Body of pancreas (tissue), 4 donors: ENCODE measurements around the gene SUMF2. TPM values are rescaled to one million over a fixed set of nuclear protein-coding genes. Genes with fewer than 3 reads are reported as not detected.
A peak's percentile ranks its signal among the peaks of the same experiment; 100 is the strongest.
"Not testable (repeated sequence)": the region's sequence is repeated elsewhere in the genome, so short reads cannot be mapped to it uniquely, and the experiment has no call there.

Experiments
- ATAC-seq: fragments of 150-250 bp; one replicate; pipeline ENCODE4 v1.9.1; 2016
- DNase-seq, 4 donors: peaks; one replicate each; pipeline ENCODE4 v3.0.0-alpha.2; 2019
- H3K27ac ChIP-seq, 4 donors: fragments of 200-600 bp; sonication (generic); 1 replicate in 3 of 4; 2 replicates in 1 of 4; pipeline versions ENCODE4 v1.5.1 to v1.6.1; 2016 to 2019; ENCODE audit warnings: mild to moderate bottlenecking in 1 of 4, mixed read lengths in 1 of 4, moderate library complexity in 1 of 4
- H3K27me3 ChIP-seq, 2 donors: fragments of 200-600 bp; sonication (generic); one replicate each; pipeline ENCODE4 v1.6.0; 2016; ENCODE audit warnings: mild to moderate bottlenecking in 1 of 2
- H3K36me3 ChIP-seq, 2 donors: fragments of 200-600 bp; sonication (generic); replicated peaks in 1 of 2; 2 replicates each; pipeline ENCODE4 v1.5.1; 2016; ENCODE audit warnings: low read depth in 2 of 2; ENCODE audit not compliant: insufficient read depth in 1 of 2
- H3K4me1 ChIP-seq: fragments of 200-600 bp; sonication (generic); one replicate; pipeline ENCODE4 v1.6.0; 2016
- H3K4me3 ChIP-seq, 2 donors: fragments of 200-600 bp; sonication (generic); 1 replicate in 1 of 2; 2 replicates in 1 of 2; pipeline ENCODE4 v1.5.1; 2016 to 2019
- H3K9me3 ChIP-seq, 3 donors: fragments of 200-600 bp; sonication (generic); 1 replicate in 2 of 3; 2 replicates in 1 of 3; pipeline ENCODE4 v1.5.1; 2016
- POLR2A ChIP-seq, 3 donors: fragments of 450-650 bp; IDR thresholded peaks; one replicate each; pipeline ENCODE4 v1.6.1; 2016; ENCODE audit warnings: antibody characterized with exemption in 3 of 3, mild to moderate bottlenecking in 2 of 3
- WGBS, 2 donors: methylation state at CpG; one replicate each; pipeline ENCODE4 v1.1.5; 2017; 5-methylcytosine and 5-hydroxymethylcytosine counted together
- intact Hi-C: fragments of 100-400 bp; cut with DNase I; formaldehyde crosslinking; loops from one replicate; pipeline ENCODE4 v1.15.1; 2023
- total RNA-seq, 2 donors: library from RNA; depleted of rRNA; stranded (reverse); fragments of >200 nt; gene quantifications; one replicate each; pipeline ENCODE4 v1.1.0, GENCODE V29; 2016
- TF ChIP-seq, protein P1 (sequence below), 7 experiments: fragments of 450-650 bp in 4 of 7; fragments of 200-600 bp in 3 of 7; sonication (generic) in 3 of 7; IDR thresholded peaks; one replicate each; pipeline ENCODE4 v1.5.1; 2016 to 2019; ENCODE audit warnings: antibody characterized with exemption in 7 of 7

The SUMF2 gene
- total RNA-seq, 2 donors from 2014 or later = 105 to 143 TPM

DNA sequence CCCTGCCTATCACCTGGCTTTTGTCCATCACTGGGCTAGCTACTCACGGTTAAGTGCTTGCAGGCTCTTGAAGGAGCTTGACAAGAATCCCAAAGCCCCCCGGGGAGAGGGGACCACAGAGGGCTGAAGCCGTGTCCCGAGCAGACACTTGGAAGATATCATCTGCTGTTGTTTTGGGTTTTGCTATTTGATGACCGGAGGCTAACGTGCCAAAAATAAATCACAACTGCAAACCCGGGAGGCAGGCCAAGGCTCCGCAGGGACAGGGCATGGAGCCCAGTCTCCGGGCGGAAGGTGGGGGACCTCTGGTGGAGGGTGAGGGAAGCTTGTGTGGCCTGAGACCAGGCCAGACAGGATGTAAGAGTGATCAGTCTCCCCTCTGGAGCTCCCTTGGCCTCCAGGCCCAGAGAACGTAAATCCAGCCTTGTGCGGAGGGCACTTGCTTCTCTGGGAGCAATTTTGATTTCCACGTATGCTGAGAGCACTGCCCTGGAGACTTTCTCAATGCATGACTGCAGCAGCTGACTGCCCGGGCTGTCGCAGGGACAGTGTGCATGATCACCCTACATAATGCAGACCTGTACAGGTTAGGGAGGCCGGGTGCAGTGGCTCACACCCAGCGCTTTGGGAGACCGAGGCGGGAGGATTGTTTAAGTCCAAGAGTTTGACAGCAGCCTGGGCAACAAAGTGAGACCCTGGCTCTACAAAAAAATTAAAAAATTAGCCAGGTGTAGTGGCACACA lies 28.9 kb downstream of the SUMF2 start, which contains the start of gene PHKG1:
PHKG1 (minus strand) TSS at position 164 of the 743 bp plus-strand sequence. CDS start 4,011 bp downstream, outside the sequence.
- no peak within 1 kb of the TSS for H3K4me3 ChIP-seq
- H3K9me3 ChIP-seq = no peaks in the 10 kb centered on the region
- peak within 1 kb of the TSS in 3 of 4 donors; percentile 4 to 59 (median 42) for H3K27ac ChIP-seq
- 25 to 27% methylated on average over 5 to 19 of the region's 19 CpGs for WGBS, 2 donors
- ATAC-seq = peak; percentile 90
- DNase-seq = peak; percentile 82 to 89 (median 88)
- peaks cover 25% of the 10 kb centered on the region for H3K4me1 ChIP-seq
- intact Hi-C loops = no loop called here
- no peaks in the 10 kb centered on the region for H3K36me3 ChIP-seq
- no peaks in the 10 kb centered on the region for H3K27me3 ChIP-seq
- no peak for TF ChIP-seq POLR2A (IDR thresholded peaks at IDR 0.05)
- TF ChIP-seq, protein P1, sequence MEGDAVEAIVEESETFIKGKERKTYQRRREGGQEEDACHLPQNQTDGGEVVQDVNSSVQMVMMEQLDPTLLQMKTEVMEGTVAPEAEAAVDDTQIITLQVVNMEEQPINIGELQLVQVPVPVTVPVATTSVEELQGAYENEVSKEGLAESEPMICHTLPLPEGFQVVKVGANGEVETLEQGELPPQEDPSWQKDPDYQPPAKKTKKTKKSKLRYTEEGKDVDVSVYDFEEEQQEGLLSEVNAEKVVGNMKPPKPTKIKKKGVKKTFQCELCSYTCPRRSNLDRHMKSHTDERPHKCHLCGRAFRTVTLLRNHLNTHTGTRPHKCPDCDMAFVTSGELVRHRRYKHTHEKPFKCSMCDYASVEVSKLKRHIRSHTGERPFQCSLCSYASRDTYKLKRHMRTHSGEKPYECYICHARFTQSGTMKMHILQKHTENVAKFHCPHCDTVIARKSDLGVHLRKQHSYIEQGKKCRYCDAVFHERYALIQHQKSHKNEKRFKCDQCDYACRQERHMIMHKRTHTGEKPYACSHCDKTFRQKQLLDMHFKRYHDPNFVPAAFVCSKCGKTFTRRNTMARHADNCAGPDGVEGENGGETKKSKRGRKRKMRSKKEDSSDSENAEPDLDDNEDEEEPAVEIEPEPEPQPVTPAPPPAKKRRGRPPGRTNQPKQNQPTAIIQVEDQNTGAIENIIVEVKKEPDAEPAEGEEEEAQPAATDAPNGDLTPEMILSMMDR (IDR thresholded peaks at IDR 0.05) = peak; percentile 24 to 70 (median 53)

DNA sequence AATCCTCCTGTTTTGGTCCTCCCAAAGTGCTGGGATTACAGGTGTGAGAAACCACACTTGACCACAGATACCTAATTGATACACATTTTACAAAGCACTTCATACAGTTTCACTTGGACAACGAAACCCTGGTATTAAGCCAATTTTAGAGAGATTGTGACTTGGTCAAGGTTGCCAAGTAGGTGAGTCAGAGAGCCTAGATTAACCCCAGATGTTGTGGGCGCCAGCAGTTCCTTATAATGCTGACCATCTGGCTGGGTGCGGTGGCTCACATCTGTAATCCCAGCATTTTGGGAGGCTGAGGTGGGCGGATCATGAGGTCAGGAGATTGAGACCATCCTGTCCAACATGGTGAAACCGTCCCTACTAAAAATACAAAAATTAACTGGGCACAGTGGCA lies 33.6 kb downstream of the SUMF2 start:
- peak; percentile 65 to 81 (median 75) for DNase-seq

DNA sequence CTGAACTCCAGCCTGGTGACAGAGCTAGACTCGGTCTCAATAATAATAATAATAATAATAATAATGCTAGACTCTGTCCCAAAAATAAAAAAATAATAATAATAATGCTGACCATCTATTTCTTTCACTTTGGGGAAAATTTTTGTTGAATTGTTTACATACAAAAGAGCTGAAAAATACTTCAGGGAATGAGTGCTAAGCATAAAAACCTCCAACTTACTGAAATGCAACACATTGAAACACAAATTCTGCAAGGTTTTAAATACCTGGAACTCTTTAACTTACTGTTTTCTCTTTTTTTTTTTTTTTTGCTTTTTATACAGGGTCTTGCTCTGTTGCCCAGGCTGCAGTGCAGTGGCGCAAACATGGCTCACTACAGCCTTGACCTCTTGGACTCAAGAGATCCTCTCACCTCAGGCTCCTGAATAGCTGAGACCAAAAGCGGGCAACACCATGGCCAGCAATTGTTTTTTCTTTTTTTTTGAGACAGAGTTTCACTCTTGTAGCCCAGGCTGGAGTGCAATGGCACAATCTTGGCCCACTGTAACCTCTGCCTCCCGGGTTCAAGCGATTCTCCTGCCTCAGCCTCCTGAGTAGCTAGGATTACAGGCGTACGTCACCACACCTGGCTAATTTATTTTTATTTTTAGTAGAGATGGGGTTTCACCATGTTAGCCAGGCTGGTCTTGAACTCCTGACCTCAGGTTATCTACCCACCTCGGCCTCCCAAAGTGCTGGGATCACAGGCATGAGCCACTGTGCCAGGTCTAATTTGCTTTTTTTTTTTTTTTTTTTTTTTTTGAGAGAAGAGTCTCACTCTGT lies 34.3 kb downstream of the SUMF2 start:
- ATAC-seq, intact Hi-C loops, H3K4me3 ChIP-seq, DNase-seq, H3K27me3 ChIP-seq, H3K9me3 ChIP-seq: not testable (repeated sequence)
- H3K27ac ChIP-seq = peak overlapping the region in 3 of 4 donors; percentile 68 to 73 (median 73)
- H3K36me3 ChIP-seq = peaks cover 12 to 22% of the 10 kb centered on the region in 2 donors
- 83 to 86% methylated on average over 8 of the region's 8 CpGs for WGBS, 2 donors
- peaks cover 18% of the 10 kb centered on the region for H3K4me1 ChIP-seq

More for the DNA sequence above, 33.6 kb downstream of the SUMF2 start:
- peak overlapping the region; percentile 68 to 73 (median 71) for H3K27ac ChIP-seq
- intact Hi-C loops = no loop called here
- ATAC-seq = peak; percentile 92
- H3K27me3 ChIP-seq = no peaks in the 10 kb centered on the region
- WGBS, 2 donors = 24 to 32% methylated on average over 4 to 5 of the region's 5 CpGs
- TF ChIP-seq, protein P1 (IDR thresholded peaks at IDR 0.05) = no peak
- TF ChIP-seq POLR2A (IDR thresholded peaks at IDR 0.05) = no peak
- H3K36me3 ChIP-seq = peaks cover 11 to 18% of the 10 kb centered on the region in 2 donors
- H3K9me3 ChIP-seq = no peaks in the 10 kb centered on the region
- peaks cover 25% of the 10 kb centered on the region for H3K4me1 ChIP-seq
- no peak overlapping the region for H3K4me3 ChIP-seq

DNA sequence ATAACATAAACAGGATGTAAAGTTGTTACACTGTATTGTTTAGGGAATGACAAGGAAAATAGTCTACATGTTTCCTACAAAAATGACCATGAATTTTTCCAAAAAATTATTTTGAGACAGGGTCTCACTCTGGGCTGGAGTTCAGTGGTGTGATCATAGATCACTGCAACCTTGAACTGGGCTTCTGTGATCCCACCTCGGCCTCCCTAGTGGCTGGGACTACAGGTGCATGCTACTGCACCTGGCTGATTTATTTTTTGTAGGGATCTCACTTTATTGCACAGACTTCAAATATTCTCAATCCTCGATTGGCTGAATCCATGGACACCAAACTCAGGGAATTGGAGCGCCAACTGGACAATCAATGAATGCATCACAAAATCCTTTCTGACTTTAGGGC lies 35.6 kb downstream of the SUMF2 start:
- Histone ChIP-seq H3K4me1 (peaks cover 18% of the 10 kb centered on the region), H3K9me3 (no peaks in the 10 kb centered on the region), H3K27ac (no peak overlapping the region), H3K36me3 (peaks cover 15 to 28% of the 10 kb centered on the region in 2 donors), H3K4me3 (no peak overlapping the region), H3K27me3 (no peaks in the 10 kb centered on the region)
- ATAC-seq (no peak), DNase-seq (no peak)
- intact Hi-C loops = no loop called here
- WGBS, 2 donors = 90 to 96% methylated on average over 3 of the region's 3 CpGs
- TF ChIP-seq, protein P1 (IDR thresholded peaks at IDR 0.05) = no peak
- no peak for TF ChIP-seq POLR2A (IDR thresholded peaks at IDR 0.05)

DNA sequence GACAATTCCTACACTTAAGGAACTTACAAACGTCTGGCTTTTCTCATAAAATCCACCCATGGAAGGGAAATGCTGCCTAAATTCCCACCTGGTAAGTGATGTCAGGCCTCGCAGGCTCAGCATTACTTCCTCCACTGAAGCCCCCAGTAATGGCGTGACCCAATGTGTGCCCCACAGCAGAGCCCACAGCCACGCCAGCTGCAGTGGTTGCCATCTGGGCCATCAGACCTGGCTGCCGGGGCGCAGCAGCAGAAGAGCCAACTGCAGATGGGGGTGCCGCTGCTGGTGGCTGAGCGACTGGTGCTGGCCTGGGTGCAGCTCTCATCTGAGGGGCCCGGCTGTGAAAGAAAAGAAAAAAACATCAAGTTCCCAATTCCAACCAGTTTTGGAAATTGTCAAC lies 40.1 kb downstream of the SUMF2 start:
- H3K27ac ChIP-seq, H3K9me3 ChIP-seq, H3K27me3 ChIP-seq, H3K4me3 ChIP-seq, ATAC-seq, DNase-seq, intact Hi-C loops: not testable (repeated sequence)
- Histone ChIP-seq H3K36me3 (peaks cover 15 to 28% of the 10 kb centered on the region in 2 donors), H3K4me1 (peaks cover 15% of the 10 kb centered on the region)
- WGBS, 2 donors = 85 to 89% methylated on average over 6 to 9 of the region's 9 CpGs
